ENCODE data around the gene IGLON5.

IGLON5 gene

GRCh38 chr19:51311351-51312257, at the start of gene IGLON5:
IGLON5 (plus strand) TSS chr19:51311644; CDS start chr19:51311848, 204 bp downstream.
- no peaks in the 10 kb centered on the region for H4K20me1 ChIP-seq (ENCODE audit: insufficient read depth, low read length)
- H3K9ac ChIP-seq (ENCODE audit: low read length) = no peak within 1 kb of the TSS

GRCh38 chr19:51263808-51264207, 47.6 kb upstream of the IGLON5 start:
- TF ChIP-seq, protein P1, sequence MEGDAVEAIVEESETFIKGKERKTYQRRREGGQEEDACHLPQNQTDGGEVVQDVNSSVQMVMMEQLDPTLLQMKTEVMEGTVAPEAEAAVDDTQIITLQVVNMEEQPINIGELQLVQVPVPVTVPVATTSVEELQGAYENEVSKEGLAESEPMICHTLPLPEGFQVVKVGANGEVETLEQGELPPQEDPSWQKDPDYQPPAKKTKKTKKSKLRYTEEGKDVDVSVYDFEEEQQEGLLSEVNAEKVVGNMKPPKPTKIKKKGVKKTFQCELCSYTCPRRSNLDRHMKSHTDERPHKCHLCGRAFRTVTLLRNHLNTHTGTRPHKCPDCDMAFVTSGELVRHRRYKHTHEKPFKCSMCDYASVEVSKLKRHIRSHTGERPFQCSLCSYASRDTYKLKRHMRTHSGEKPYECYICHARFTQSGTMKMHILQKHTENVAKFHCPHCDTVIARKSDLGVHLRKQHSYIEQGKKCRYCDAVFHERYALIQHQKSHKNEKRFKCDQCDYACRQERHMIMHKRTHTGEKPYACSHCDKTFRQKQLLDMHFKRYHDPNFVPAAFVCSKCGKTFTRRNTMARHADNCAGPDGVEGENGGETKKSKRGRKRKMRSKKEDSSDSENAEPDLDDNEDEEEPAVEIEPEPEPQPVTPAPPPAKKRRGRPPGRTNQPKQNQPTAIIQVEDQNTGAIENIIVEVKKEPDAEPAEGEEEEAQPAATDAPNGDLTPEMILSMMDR (IDR thresholded peaks at IDR 0.05; ENCODE audit: low read depth, low read length) = no peak
- no peak for TF ChIP-seq EZH2phosphoT487 (IDR thresholded peaks at IDR 0.05; ENCODE audit: low read depth)
- H3K27me3 ChIP-seq (ENCODE audit: low read depth, low read length) = peaks cover 50% of the 10 kb centered on the region

More at GRCh38 chr19:51311351-51312257, at the start of gene IGLON5:
- TF ChIP-seq, protein P1 (IDR thresholded peaks at IDR 0.05; ENCODE audit: low read depth, low read length) = no peak
- no peak for TF ChIP-seq EZH2phosphoT487 (IDR thresholded peaks at IDR 0.05; ENCODE audit: low read depth)
- Histone ChIP-seq H3K36me3 (replicated peaks; ENCODE audit: low read depth, low read length) (no peaks in the 10 kb centered on the region), H2AFZ (ENCODE audit: low read depth, low read length) (no peak within 1 kb of the TSS), H3K79me2 (ENCODE audit: low read length) (no peaks in the 10 kb centered on the region), H3K9me3 (ENCODE audit: insufficient read depth, low read length) (no peaks in the 10 kb centered on the region), H3K27me3 (ENCODE audit: low read depth, low read length) (peaks cover 41% of the 10 kb centered on the region), H3K4me2 (ENCODE audit: low read length) (no peak within 1 kb of the TSS), H3K4me3 (ENCODE audit: low read length) (no peak within 1 kb of the TSS), H3K4me1 (ENCODE audit: low read length) (no peaks in the 10 kb centered on the region), H3K27ac (ENCODE audit: low read length) (no peak within 1 kb of the TSS)

GRCh38 chr19:51271067-51271466, 40.4 kb upstream of the IGLON5 start:
- Histone ChIP-seq H4K20me1 (ENCODE audit: insufficient read depth, low read length) (no peaks in the 10 kb centered on the region), H3K79me2 (ENCODE audit: low read length) (no peaks in the 10 kb centered on the region), H3K27ac (ENCODE audit: low read length) (no peak overlapping the region), H3K9ac (ENCODE audit: low read length) (no peak overlapping the region), H3K4me2 (ENCODE audit: low read length) (no peak overlapping the region), H3K9me3 (ENCODE audit: insufficient read depth, low read length) (no peaks in the 10 kb centered on the region), H3K36me3 (replicated peaks; ENCODE audit: low read depth, low read length) (no peaks in the 10 kb centered on the region), H3K4me3 (ENCODE audit: low read length) (no peak overlapping the region), H3K4me1 (ENCODE audit: low read length) (peaks cover 14% of the 10 kb centered on the region), H3K27me3 (ENCODE audit: low read depth, low read length) (no peaks in the 10 kb centered on the region), H2AFZ (ENCODE audit: low read depth, low read length) (no peak overlapping the region)
- TF ChIP-seq, protein P1 (IDR thresholded peaks at IDR 0.05; ENCODE audit: low read depth, low read length) = no peak
- TF ChIP-seq EZH2phosphoT487 (IDR thresholded peaks at IDR 0.05; ENCODE audit: low read depth) = no peak

More at GRCh38 chr19:51263808-51264207, 47.6 kb upstream of the IGLON5 start:
- no peak overlapping the region for H2AFZ ChIP-seq (ENCODE audit: low read depth, low read length)
- no peak overlapping the region for H3K27ac ChIP-seq (ENCODE audit: low read length)
- no peaks in the 10 kb centered on the region for H3K79me2 ChIP-seq (ENCODE audit: low read length)
- no peaks in the 10 kb centered on the region for H3K9me3 ChIP-seq (ENCODE audit: insufficient read depth, low read length)
- no peak overlapping the region for H3K9ac ChIP-seq (ENCODE audit: low read length)
- H4K20me1 ChIP-seq (ENCODE audit: insufficient read depth, low read length) = no peaks in the 10 kb centered on the region
- H3K4me3 ChIP-seq (ENCODE audit: low read length) = no peak overlapping the region
- H3K36me3 ChIP-seq (replicated peaks; ENCODE audit: low read depth, low read length) = no peaks in the 10 kb centered on the region
- peaks cover 10% of the 10 kb centered on the region for H3K4me1 ChIP-seq (ENCODE audit: low read length)
- H3K4me2 ChIP-seq (ENCODE audit: low read length) = 0 out of 2 replicates have a peak overlapping the region, but pooled peaks have one; percentile 14

GRCh38 chr19:51272183-51272810, 39.1 kb upstream of the IGLON5 start:
- no peaks in the 10 kb centered on the region for H3K79me2 ChIP-seq (ENCODE audit: low read length)
- no peak overlapping the region for H3K9ac ChIP-seq (ENCODE audit: low read length)
- no peak overlapping the region for H3K27ac ChIP-seq (ENCODE audit: low read length)
- peak overlapping the region; percentile 14 for H3K4me3 ChIP-seq (ENCODE audit: low read length)
- no peaks in the 10 kb centered on the region for H3K27me3 ChIP-seq (ENCODE audit: low read depth, low read length)
- H4K20me1 ChIP-seq (ENCODE audit: insufficient read depth, low read length) = no peaks in the 10 kb centered on the region
- peak overlapping the region; percentile 28; the same call in 1 of the 2 replicates for H2AFZ ChIP-seq (ENCODE audit: low read depth, low read length)
- H3K36me3 ChIP-seq (replicated peaks; ENCODE audit: low read depth, low read length) = no peaks in the 10 kb centered on the region
- H3K4me2 ChIP-seq (ENCODE audit: low read length) = peak overlapping the region; percentile 48
- no peaks in the 10 kb centered on the region for H3K9me3 ChIP-seq (ENCODE audit: insufficient read depth, low read length)
- H3K4me1 ChIP-seq (ENCODE audit: low read length) = peaks cover 14% of the 10 kb centered on the region
- TF ChIP-seq EZH2phosphoT487 (IDR thresholded peaks at IDR 0.05; ENCODE audit: low read depth) = no peak
- TF ChIP-seq, protein P1 (IDR thresholded peaks at IDR 0.05; ENCODE audit: low read depth, low read length) = peak; percentile 14; the same call in 1 of the 2 replicates
